Kidney capillary endothelial cell (primary cell): ENCODE data around the gene TMEM192.
A peak's percentile ranks its signal among the peaks of the same experiment; 100 is the strongest.
"Not testable (repeated sequence)": the region's sequence is repeated elsewhere in the genome, so short reads cannot be mapped to it uniquely, and the experiment has no call there.

Experiments
- DNase-seq: peaks from one replicate; pipeline ENCODE4 v3.0.0-alpha.2; 2018; ENCODE audit warnings: low spot score

The TMEM192 gene

DNA sequence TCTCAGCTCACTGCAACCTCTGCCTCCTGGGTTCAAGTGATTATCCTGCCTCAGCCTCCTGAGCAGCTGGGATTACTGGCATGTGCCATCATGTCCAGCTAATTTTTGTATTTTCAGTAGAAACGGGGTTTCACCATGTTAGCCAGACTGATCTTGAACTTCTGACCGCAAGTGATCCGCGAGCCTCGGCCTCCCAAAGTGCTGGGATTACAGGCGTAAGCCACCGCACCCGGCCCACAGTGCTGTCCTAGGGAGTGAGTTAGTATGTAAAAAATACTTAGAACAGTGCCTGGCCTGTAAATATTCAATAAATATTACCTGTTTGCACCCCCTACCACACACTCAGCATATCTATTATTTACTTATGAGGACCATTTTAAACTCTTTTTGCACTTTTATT is 20.5 kb downstream of the TMEM192 start:
- not testable (repeated sequence) for DNase-seq

DNA sequence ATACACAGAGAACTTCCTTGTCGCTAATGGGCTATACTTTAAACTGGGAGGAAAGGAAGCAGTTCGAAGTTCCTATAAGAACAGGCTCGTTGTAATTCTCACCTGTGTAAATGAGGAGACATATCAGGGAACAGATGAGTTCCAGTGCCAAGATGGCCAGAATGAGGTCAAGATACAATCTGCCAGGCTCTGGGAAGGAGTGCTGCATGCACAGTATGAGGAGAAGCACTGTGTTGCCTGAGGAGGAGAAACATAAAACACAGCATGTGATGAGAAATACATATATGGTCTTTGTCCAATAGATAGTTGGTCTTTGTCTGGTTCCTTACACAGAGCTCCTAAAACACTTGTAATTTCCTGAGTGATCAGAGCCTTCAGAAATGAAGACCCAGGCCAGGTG is 24.3 kb downstream of the TMEM192 start:
- DNase-seq: no peak

- no peak for DNase-seq
These were observed 26.7 kb downstream of the TMEM192 start for GRCh38 chr4:165085946-165086345.

DNA sequence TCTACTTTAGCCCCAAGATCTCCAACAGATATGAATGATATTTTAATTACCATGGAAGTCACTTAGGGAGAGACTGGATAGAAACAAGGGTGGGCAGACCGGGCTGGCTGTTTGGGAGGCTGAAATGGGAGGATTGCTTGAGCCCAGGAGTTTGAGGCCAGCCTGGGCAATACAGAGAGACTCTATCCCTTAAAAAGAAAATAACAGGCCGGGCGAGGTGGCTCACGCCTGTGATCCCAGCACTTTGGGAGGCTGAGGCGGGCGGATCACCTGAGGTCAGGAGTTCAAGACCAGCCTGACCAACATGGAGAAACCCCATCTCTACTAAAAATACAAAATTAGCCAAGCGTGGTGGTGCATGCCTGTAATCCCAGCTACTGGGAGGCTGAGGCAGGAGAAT is 27.9 kb downstream of the TMEM192 start:
- not testable (repeated sequence) for DNase-seq

DNA sequence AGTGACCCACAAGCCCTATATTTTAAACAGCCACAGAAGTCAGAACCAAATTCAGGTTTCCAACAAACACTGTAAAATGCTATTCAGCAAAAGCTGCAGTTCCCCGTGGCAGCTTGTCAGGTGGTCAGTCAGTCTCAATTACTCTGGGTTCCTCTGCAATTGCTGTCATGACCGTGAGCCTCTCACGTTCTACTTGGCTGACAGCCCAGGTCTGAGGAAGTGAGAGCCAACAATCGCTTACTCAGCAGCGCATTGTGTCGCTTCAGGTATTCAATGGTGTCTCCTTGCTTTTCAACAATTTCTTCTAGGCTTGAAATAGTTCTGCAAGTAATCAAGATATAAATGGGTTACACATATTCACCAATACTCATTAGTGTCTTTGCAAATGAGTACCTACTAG is 33.2 kb downstream of the TMEM192 start:
- DNase-seq: peak; percentile 17

DNA sequence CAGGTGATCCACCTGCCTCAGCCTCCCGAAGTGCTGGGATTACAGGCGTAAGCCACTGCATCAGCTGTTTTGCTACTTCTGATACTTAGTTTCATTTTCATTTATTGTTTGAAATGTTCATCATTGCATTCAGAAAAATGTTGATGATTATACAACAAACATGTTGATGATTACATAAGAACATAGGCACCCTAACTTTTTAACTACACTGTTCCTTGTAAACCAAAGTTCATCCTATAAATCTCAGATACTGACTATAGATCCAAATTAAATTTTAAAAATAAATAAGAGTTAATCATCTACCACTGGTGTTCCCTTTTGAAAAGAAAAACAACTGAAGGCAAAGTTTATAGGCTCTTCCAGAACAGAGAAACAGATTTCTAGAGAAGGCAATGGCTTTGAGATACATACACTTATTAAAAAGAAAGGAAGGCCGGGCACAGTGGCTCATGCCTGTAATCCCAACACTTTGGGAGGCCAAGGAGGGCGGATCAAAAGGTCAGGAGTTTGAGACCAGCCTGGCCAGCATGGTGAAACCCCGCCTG is 35.6 kb downstream of the TMEM192 start:
- no peak for DNase-seq

- not testable (repeated sequence) for DNase-seq
These were observed 39.3 kb downstream of the TMEM192 start for GRCh38 chr4:165073346-165073745.

DNA sequence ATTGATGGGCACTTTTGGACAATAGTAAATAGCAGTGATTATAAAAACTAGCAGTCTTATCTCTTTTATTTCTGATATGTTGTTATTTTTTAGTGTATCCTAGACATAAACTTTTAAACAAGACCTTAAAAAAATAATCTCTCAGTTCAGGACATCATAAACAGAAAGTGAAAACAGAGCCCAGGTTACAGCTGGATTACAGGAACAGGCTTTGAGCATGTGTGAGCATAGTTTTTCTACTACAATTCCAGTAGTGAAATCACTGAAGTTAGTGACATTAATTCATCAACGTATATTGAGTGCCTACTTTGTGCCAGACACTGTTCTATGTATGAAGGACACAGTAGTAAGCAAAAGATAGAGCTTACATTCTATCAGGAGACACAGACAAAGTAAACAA is 42.1 kb downstream of the TMEM192 start:
- DNase-seq: no peak

DNA sequence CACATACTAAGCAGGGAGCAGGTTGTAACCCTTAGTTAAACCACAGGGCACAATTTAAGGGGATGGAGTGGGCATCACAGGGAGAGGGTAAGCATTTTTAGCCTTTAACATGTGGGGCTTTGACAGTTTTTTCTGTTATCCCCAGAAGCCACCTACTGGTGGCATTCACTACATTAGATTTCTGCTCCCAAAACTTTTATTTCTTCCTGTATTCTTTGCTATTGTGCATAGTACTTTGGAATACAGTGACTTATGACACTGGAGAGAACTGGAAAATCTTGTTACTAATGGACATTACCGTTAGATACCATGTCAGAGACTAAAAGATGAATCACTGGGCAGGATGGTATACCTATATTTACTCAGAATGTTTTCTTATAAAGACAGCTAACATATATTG is 51.7 kb downstream of the TMEM192 start:
- DNase-seq: no peak

DNA sequence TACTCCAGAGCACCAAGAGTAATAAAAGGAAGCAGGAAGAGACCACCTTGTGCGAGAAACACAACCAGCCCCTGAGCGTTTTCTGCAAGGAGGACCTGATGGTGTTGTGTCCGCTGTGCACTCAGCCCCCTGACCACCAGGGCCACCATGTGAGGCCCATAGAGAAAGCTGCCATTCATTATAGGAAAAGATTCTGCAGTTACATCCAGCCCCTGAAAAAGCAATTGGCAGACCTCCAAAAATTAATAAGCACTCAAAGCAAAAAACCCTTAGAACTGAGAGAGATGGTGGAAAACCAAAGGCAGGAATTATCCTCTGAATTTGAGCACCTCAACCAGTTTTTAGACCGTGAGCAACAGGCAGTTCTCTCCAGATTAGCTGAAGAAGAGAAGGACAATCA is 53.3 kb downstream of the TMEM192 start:
- DNase-seq: no peak

GRCh38 chr4:165058666-165059065 is 54.0 kb downstream of the TMEM192 start:
- DNase-seq: no peak

GRCh38 chr4:165055601-165056000 is 57.1 kb downstream of the TMEM192 start:
- DNase-seq: no peak

GRCh38 chr4:165053645-165054044 is 59.0 kb downstream of the TMEM192 start, which contains the start of gene TRIM75:
TRIM75 (plus strand) TSS chr4:165053866; CDS start chr4:165059148, 5,282 bp downstream.
- no peak for DNase-seq

GRCh38 chr4:165052627-165053026 is 60.0 kb downstream of the TMEM192 start:
- no peak for DNase-seq

- no peak for DNase-seq
These were observed 64.5 kb downstream of the TMEM192 start for GRCh38 chr4:165048170-165048569.

GRCh38 chr4:165031436-165032211 is 81.0 kb downstream of the TMEM192 start, which contains the start of gene TRIM60:
TRIM60 (plus strand) TSS chr4:165031999; CDS start chr4:165040073, 8,074 bp downstream.
- no peak for DNase-seq

DNA sequence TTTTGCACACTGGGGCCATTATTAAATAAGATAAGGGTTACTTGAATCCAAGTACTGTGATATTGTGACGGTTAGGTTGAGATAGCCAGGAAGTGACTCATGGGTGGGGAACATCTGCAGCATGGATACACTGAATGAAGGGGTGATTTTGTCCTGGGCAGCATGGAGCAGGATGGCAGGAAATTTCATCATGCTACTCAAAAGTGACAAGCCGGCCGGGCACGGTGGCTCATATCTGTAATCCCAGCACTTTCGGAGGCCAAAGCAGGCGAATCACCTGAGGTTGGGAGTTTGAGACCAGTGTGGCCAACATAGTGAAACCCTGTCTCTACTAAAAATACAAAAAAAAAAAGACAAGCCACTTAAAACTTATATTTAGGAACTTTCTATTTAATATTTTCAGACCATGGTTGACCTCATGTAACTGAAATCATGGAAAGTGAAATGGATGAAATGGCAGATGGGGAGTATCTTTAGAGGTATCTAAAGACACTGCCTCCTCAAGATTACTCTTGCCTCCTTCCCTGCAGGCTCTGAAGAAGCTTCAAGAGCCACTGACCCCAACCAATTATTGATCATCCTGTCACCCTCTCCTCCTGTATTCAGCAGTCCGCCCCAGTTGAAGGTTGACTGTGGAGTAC is 84.8 kb downstream of the TMEM192 start:
- no peak for DNase-seq

DNA sequence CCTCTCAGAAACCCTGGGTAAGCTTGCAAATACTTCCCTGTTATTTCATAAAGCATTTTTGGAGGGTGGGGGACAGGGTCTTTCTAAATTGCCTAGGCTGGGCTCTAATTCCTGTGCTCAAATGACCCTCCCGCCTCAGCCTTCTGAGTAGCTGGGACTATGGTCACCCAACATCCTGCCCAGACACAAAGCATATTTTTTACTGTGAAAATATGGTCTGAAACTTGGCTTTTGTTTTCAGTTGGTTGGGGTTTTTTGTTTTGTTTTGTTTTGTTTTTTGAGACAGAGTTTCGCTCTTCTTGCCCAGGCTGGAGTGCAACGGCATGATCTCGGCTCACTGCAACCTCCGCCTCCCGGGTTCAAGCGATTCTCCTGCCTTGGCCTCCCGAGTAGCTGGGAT is 86.9 kb downstream of the TMEM192 start:
- not testable (repeated sequence) for DNase-seq
